A673 (cell line): Measurements from ENCODE around the gene MMP21. TPM values are rescaled to one million over a fixed set of nuclear protein-coding genes. Genes with fewer than 3 reads are reported as not detected.

Source experiments
- BruUV-seq: library from RNA; stranded (reverse); fragments of 400-500 nt; replicated peaks from 2 replicates; lab custom pipeline; 2021; lab: Mats Ljungman, UMichigan
- CTCF ChIA-PET: fragments of 300-600 bp; sonication (Branson Sonifier 250); formaldehyde crosslinking; loops from one replicate; lab custom pipeline; 2022; ENCODE audit warnings: antibody characterized with exemption; lab: Charles Lee
- POLR2A ChIA-PET: fragments of 300-600 bp; sonication (Branson Sonifier 250); formaldehyde crosslinking; loops from one replicate; lab custom pipeline; 2022; ENCODE audit warnings: antibody characterized with exemption; ENCODE audit not compliant: low non-redundant PET; lab: Charles Lee
- DNase-seq: peaks from one replicate; pipeline ENCODE4 v3.0.0-alpha.2; 2015; ENCODE audit warnings: low spot score
- H3K27ac ChIP-seq: fragments of 200-600 bp; sonication (generic); 2 replicates; pipeline ENCODE4 v1.5.1; 2016; ENCODE audit warnings: mixed run types, low read depth, mild to moderate bottlenecking, mixed read lengths, antibody characterized with exemption, low read length; ENCODE audit not compliant: poor library complexity, severe bottlenecking
- H3K27me3 ChIP-seq: fragments of 200-600 bp; sonication (generic); replicated peaks from 2 replicates; pipeline ENCODE4 v1.6.1; 2017; ENCODE audit warnings: mixed run types, low read depth, mild to moderate bottlenecking, mixed read lengths, antibody characterized with exemption, low read length; ENCODE audit not compliant: insufficient read depth, poor library complexity
- H3K36me3 ChIP-seq: fragments of 200-600 bp; sonication (generic); 2 replicates; pipeline ENCODE4 v1.6.1; 2016; ENCODE audit warnings: mixed run types, mild to moderate bottlenecking, mixed read lengths, antibody characterized with exemption, low read length; ENCODE audit not compliant: insufficient read depth, poor library complexity, severe bottlenecking
- H3K4me1 ChIP-seq: fragments of 200-600 bp; sonication (generic); 2 replicates; pipeline ENCODE4 v1.6.1; 2017; ENCODE audit warnings: mixed run types, mild to moderate bottlenecking, mixed read lengths, antibody characterized with exemption, low read length; ENCODE audit not compliant: insufficient read depth, poor library complexity, severe bottlenecking
- H3K4me3 ChIP-seq: fragments of 200-600 bp; sonication (generic); 2 replicates; pipeline ENCODE4 v1.5.1; 2016; ENCODE audit warnings: low read depth, mixed run types, mild to moderate bottlenecking, mixed read lengths, low read length; ENCODE audit not compliant: poor library complexity, severe bottlenecking
- H3K9me3 ChIP-seq: fragments of 200-600 bp; sonication (generic); 2 replicates; pipeline ENCODE4 v1.6.1; 2016; ENCODE audit warnings: mixed run types, low read depth, mild to moderate bottlenecking, mixed read lengths, antibody characterized with exemption, low read length; ENCODE audit not compliant: poor library complexity, severe bottlenecking
- CTCF ChIP-seq: fragments of 300-800, 200-600 bp; sonication (generic); conservative IDR thresholded peaks from 2 replicates; pipeline ENCODE4 v1.5.1; 2017; ENCODE audit warnings: low read depth, mild to moderate bottlenecking, antibody characterized with exemption, low read length, moderate library complexity, mixed read lengths
- EZH2 ChIP-seq: fragments of 200-600 bp; sonication (generic); IDR thresholded peaks from 2 replicates; pipeline ENCODE4 v1.6.1; 2017; ENCODE audit warnings: borderline replicate concordance, low read depth, mild to moderate bottlenecking, mixed read lengths, antibody characterized with exemption, low read length; ENCODE audit not compliant: poor library complexity, severe bottlenecking
- intact Hi-C: fragments of 100-400 bp; cut with micrococcal nuclease; formaldehyde crosslinking; loops from one replicate; pipeline ENCODE4 v1.10.0; 2022; ENCODE audit not compliant: unreplicated experiment
- total RNA-seq: library from RNA; stranded (reverse); gene quantifications from 2 replicates; pipeline ENCODE4 v1.2.3, GENCODE V29; 2021

MMP21 gene
- total RNA-seq, 1 experiment from 2014 or later: not detected

- no TSS peak for BruUV-seq
- TF ChIP-seq EZH2: no peak
- no peak for TF ChIP-seq CTCF
- Histone ChIP-seq H3K27me3 (no peaks in the 10 kb centered on the region), H3K4me1 (no peaks in the 10 kb centered on the region), H3K27ac (no peak overlapping the region), H3K36me3 (peaks cover 15% of the 10 kb centered on the region), H3K9me3 (no peaks in the 10 kb centered on the region), H3K4me3 (no peak overlapping the region)
- intact Hi-C loops: no loop called here
- ChIA-PET POLR2A (no interaction called here), CTCF (no interaction called here)
- DNase-seq: peak; percentile 49
Measured at GRCh38 chr10:125768219-125768855, 7.3 kb downstream of the MMP21 start.

GRCh38 chr10:125766511-125766910 is 9.1 kb downstream of the MMP21 start:
- intact Hi-C loops: no loop called here
- no peak for DNase-seq
- Histone ChIP-seq H3K27ac (no peak overlapping the region), H3K36me3 (peaks cover 31% of the 10 kb centered on the region), H3K27me3 (no peaks in the 10 kb centered on the region), H3K9me3 (no peaks in the 10 kb centered on the region), H3K4me3 (no peak overlapping the region), H3K4me1 (no peaks in the 10 kb centered on the region)
- TF ChIP-seq CTCF (no peak), EZH2 (no peak)
- ChIA-PET POLR2A (no interaction called here), CTCF (no interaction called here)
- BruUV-seq: no TSS peak

GRCh38 chr10:125765835-125766234 is 9.8 kb downstream of the MMP21 start:
- ChIA-PET CTCF (no interaction called here), POLR2A (no interaction called here)
- no peaks in the 10 kb centered on the region for H3K4me1 ChIP-seq
- H3K9me3 ChIP-seq: no peaks in the 10 kb centered on the region
- H3K36me3 ChIP-seq: peaks cover 37% of the 10 kb centered on the region
- H3K27ac ChIP-seq: no peak overlapping the region
- no TSS peak for BruUV-seq
- intact Hi-C loops: no loop called here
- H3K27me3 ChIP-seq: no peaks in the 10 kb centered on the region
- no peak overlapping the region for H3K4me3 ChIP-seq
- DNase-seq: no peak
- TF ChIP-seq EZH2 (no peak), CTCF (no peak)
